HepG2 (cell line): ENCODE measurements around the gene INHBC. TPM values are rescaled to one million over a fixed set of nuclear protein-coding genes. Genes with fewer than 3 reads are reported as not detected.

ENCODE experiments used
- polyA plus RNA-seq, 8 experiments: library from polyadenylated mRNA; depleted of rRNA in 3 of 8; stranded (reverse) in 7 of 8; unstranded in 1 of 8; fragments of >200 nt; fragmentation: Illumina TruSeq in 4 of 8; extraction: Trizol in 4 of 8; gene quantifications; 2 replicates each; pipeline versions ENCODE4 v1.2.1 to v1.2.3, GENCODE V29; 2011 to 2016; ENCODE audit warnings: low read depth in 4 of 8, missing spikeins in 1 of 8, mixed read lengths in 1 of 8; ENCODE audit not compliant: insufficient read depth in 1 of 8
- small RNA-seq, 3 experiments: library from RNA; depleted of rRNA; stranded (forward); fragments of <200 nt; gene quantifications; one replicate each; pipeline ENCODE3, GENCODE V24; 2012; ENCODE audit warnings: low read depth in 2 of 3, low replicate concordance in 1 of 3; ENCODE audit not compliant: insufficient read length in 3 of 3, insufficient read depth in 2 of 3
- total RNA-seq, 5 experiments: library from RNA; depleted of rRNA; stranded (reverse); fragments of >200 nt; fragmentation: Illumina TruSeq; extraction: Trizol; gene quantifications; 2 replicates each; pipeline ENCODE4 v1.2.3, GENCODE V29; 2016; ENCODE audit warnings: low read depth in 1 of 5

INHBC gene
- total and polyA plus RNA-seq, 2 of the 13 experiments (the other 11 are each of a cell fraction or from before 2014, with no cell fraction given) = 1.8 to 13.8 TPM

Small RNAs within 50 kb of the gene (small RNA-seq; reads per million reads assigned to genes)
- 0 reads per million in 3 experiments for gene RNU6-879P

Other genes starting within 250 kb of the INHBC start
- gene NXPH4, start 218.0 kb upstream of the INHBC start, total RNA-seq (2016; rRNA removed; fragmentation: Illumina TruSeq; extraction: Trizol) = not detected in 2 replicates
- 0.13 and 0.24 TPM in 2 replicates for gene NXPH4, start 218.0 kb upstream of the INHBC start, polyA plus RNA-seq (2011; rRNA removed)
- gene SHMT2, start 205.1 kb upstream of the INHBC start, total RNA-seq (2016; rRNA removed; fragmentation: Illumina TruSeq; extraction: Trizol) = 181 and 184 TPM in 2 replicates
- 393 and 420 TPM in 2 replicates for gene SHMT2, start 205.1 kb upstream of the INHBC start, polyA plus RNA-seq (2011; rRNA removed)
- gene STAC3, start 183.6 kb upstream of the INHBC start, total RNA-seq (2016; rRNA removed; fragmentation: Illumina TruSeq; extraction: Trizol) = 0.14 and 0.18 TPM in 2 replicates
- 0.22 and 0.27 TPM in 2 replicates for gene STAC3, start 183.6 kb upstream of the INHBC start, polyA plus RNA-seq (2011; rRNA removed)
- 8.3 and 11.1 TPM in 2 replicates for gene R3HDM2, start 3.7 kb upstream of the INHBC start, total RNA-seq (2016; rRNA removed; fragmentation: Illumina TruSeq; extraction: Trizol)
- 23.5 and 26.2 TPM in 2 replicates for gene R3HDM2, start 3.7 kb upstream of the INHBC start, polyA plus RNA-seq (2011; rRNA removed)
- gene INHBE, start 20.5 kb downstream of the INHBC start, total RNA-seq (2016; rRNA removed; fragmentation: Illumina TruSeq; extraction: Trizol) = 6.8 and 17.0 TPM in 2 replicates
- 32.0 and 55.8 TPM in 2 replicates for gene INHBE, start 20.5 kb downstream of the INHBC start, polyA plus RNA-seq (2011; rRNA removed)
- 0.20 TPM in 1 of 2 replicates, not detected in the other for gene GLI1, start 25.0 kb downstream of the INHBC start, total RNA-seq (2016; rRNA removed; fragmentation: Illumina TruSeq; extraction: Trizol)
- gene GLI1, start 25.0 kb downstream of the INHBC start, polyA plus RNA-seq (2011; rRNA removed) = 0.09 and 0.27 TPM in 2 replicates
- gene ARHGAP9, start 45.1 kb downstream of the INHBC start, total RNA-seq (2016; rRNA removed; fragmentation: Illumina TruSeq; extraction: Trizol) = 0.18 TPM in 1 of 2 replicates, not detected in the other
- 0.95 and 1.2 TPM in 2 replicates for gene ARHGAP9, start 45.1 kb downstream of the INHBC start, polyA plus RNA-seq (2011; rRNA removed)
- gene MARS1, start 53.3 kb downstream of the INHBC start, total RNA-seq (2016; rRNA removed; fragmentation: Illumina TruSeq; extraction: Trizol) = 177 and 181 TPM in 2 replicates
- 115 and 167 TPM in 2 replicates for gene MARS1, start 53.3 kb downstream of the INHBC start, polyA plus RNA-seq (2011; rRNA removed)
- 17.5 and 27.5 TPM in 2 replicates for gene DDIT3, start 85.7 kb downstream of the INHBC start, total RNA-seq (2016; rRNA removed; fragmentation: Illumina TruSeq; extraction: Trizol)
- 45.2 and 48.7 TPM in 2 replicates for gene DDIT3, start 85.7 kb downstream of the INHBC start, polyA plus RNA-seq (2011; rRNA removed)
- gene MBD6, start 88.0 kb downstream of the INHBC start, total RNA-seq (2016; rRNA removed; fragmentation: Illumina TruSeq; extraction: Trizol) = 4.1 and 5.1 TPM in 2 replicates
- 5.9 and 6.1 TPM in 2 replicates for gene MBD6, start 88.0 kb downstream of the INHBC start, polyA plus RNA-seq (2011; rRNA removed)
- 72.0 and 75.5 TPM in 2 replicates for gene DCTN2, start 112.4 kb downstream of the INHBC start, total RNA-seq (2016; rRNA removed; fragmentation: Illumina TruSeq; extraction: Trizol)
- gene DCTN2, start 112.4 kb downstream of the INHBC start, polyA plus RNA-seq (2011; rRNA removed) = 77.4 and 85.7 TPM in 2 replicates
- 1.1 and 1.6 TPM in 2 replicates for gene KIF5A, start 115.3 kb downstream of the INHBC start, total RNA-seq (2016; rRNA removed; fragmentation: Illumina TruSeq; extraction: Trizol)
- gene KIF5A, start 115.3 kb downstream of the INHBC start, polyA plus RNA-seq (2011; rRNA removed) = 10.3 and 11.9 TPM in 2 replicates
- gene PIP4K2C, start 156.4 kb downstream of the INHBC start, total RNA-seq (2016; rRNA removed; fragmentation: Illumina TruSeq; extraction: Trizol) = 23.6 and 26.4 TPM in 2 replicates
- gene PIP4K2C, start 156.4 kb downstream of the INHBC start, polyA plus RNA-seq (2011; rRNA removed) = 21.7 and 23.3 TPM in 2 replicates
- gene DTX3, start 170.0 kb downstream of the INHBC start, total RNA-seq (2016; rRNA removed; fragmentation: Illumina TruSeq; extraction: Trizol) = 5.4 and 9.0 TPM in 2 replicates
- gene DTX3, start 170.0 kb downstream of the INHBC start, polyA plus RNA-seq (2011; rRNA removed) = 27.2 and 28.7 TPM in 2 replicates
- gene ARHGEF25, start 176.7 kb downstream of the INHBC start, total RNA-seq (2016; rRNA removed; fragmentation: Illumina TruSeq; extraction: Trizol) = 10.1 and 11.5 TPM in 2 replicates
- 12.5 and 15.3 TPM in 2 replicates for gene ARHGEF25, start 176.7 kb downstream of the INHBC start, polyA plus RNA-seq (2011; rRNA removed)
- gene B4GALNT1, start 198.4 kb downstream of the INHBC start, total RNA-seq (2016; rRNA removed; fragmentation: Illumina TruSeq; extraction: Trizol) = 1.9 and 4.5 TPM in 2 replicates
- 5.4 and 5.9 TPM in 2 replicates for gene B4GALNT1, start 198.4 kb downstream of the INHBC start, polyA plus RNA-seq (2011; rRNA removed)